ENCODE results near the gene RPTOR.

The RPTOR gene

DNA sequence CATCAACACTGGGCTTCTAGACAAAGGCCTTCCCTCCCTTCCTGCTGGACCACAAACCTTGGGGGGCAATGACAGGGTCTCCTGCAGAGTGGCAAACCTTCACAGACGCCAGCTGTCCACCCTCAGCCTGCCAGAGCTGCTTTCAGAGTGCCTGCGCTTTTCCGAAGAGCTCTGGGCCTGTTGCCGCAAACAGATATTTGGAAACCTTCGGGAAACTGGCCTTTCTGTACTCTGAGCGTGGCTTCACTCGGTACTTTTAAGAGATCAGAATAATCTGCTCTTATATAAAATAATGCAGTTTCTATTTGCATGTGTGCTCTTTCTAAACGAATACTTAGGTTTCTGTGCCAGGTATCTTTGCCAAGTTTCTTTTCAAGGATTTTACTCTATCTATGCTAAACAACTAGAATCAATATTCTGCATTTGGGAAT, 294.9 kb downstream of the RPTOR start:
- TF ChIP-seq, protein P1, sequence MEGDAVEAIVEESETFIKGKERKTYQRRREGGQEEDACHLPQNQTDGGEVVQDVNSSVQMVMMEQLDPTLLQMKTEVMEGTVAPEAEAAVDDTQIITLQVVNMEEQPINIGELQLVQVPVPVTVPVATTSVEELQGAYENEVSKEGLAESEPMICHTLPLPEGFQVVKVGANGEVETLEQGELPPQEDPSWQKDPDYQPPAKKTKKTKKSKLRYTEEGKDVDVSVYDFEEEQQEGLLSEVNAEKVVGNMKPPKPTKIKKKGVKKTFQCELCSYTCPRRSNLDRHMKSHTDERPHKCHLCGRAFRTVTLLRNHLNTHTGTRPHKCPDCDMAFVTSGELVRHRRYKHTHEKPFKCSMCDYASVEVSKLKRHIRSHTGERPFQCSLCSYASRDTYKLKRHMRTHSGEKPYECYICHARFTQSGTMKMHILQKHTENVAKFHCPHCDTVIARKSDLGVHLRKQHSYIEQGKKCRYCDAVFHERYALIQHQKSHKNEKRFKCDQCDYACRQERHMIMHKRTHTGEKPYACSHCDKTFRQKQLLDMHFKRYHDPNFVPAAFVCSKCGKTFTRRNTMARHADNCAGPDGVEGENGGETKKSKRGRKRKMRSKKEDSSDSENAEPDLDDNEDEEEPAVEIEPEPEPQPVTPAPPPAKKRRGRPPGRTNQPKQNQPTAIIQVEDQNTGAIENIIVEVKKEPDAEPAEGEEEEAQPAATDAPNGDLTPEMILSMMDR (IDR thresholded peaks at IDR 0.05; ENCODE audit: low read depth, low read length), result no peak
- H3K4me3 ChIP-seq (ENCODE audit: low read depth, low read length), result no peak overlapping the region

- no peak overlapping the region for H3K4me3 ChIP-seq (ENCODE audit: low read depth, low read length)
- TF ChIP-seq, protein P1 (IDR thresholded peaks at IDR 0.05; ENCODE audit: low read depth, low read length), result no peak
Measured at GRCh38 chr17:80839970-80840369, 295.3 kb downstream of the RPTOR start.

DNA sequence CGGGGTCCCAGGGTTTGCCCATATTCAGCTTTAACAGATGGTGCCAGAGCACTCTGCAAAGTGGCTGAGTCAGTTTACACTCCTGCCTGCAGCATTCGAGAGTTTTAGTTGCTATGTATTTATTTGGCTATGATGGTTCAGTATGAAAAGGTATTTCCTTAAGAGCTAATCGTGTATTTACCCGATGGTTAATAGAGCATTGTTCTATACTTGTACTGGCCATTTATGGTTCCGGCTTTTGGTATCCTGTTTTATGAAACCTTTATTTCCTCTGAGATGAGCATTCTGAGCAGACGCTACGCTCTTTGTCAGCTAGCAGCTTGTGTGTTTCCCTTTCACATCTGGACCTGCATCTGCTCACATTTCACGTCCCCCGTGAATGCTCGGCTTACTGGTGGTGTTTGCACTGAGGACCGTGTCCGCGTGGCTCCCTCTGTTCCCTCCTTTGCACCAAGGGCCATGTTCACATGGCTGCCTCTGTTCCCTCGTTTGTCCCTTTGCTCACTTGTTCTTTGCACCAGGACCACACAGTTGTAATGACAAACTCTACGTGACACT, 297.9 kb downstream of the RPTOR start:
- TF ChIP-seq, protein P1 (IDR thresholded peaks at IDR 0.05; ENCODE audit: low read depth, low read length), result no peak
- no peak overlapping the region for H3K4me3 ChIP-seq (ENCODE audit: low read depth, low read length)

DNA sequence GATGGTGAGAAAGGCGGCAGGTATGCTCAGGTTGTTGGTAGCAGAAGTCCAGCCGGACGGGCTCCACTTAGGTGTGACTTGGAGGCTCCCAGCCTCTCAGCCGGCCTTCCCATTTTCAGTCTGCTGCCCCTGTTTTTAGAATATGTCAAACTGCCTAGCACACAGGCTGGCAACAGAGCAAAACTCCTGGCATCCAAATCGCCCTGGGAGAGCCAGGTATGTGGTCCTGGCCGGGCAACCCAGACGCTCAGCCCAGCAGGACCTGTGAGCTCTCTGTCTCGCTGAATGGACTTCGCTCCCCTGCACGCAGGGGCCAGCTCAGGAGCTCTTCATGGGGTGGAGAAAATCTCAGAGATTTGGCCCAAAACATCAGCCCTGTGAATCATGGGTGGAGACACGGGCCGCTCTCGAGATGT, 299.1 kb downstream of the RPTOR start:
- TF ChIP-seq, protein P1 (IDR thresholded peaks at IDR 0.05; ENCODE audit: low read depth, low read length), result no peak

GRCh38 chr17:80844418-80844990, 299.9 kb downstream of the RPTOR start:
- TF ChIP-seq, protein P1 (IDR thresholded peaks at IDR 0.05; ENCODE audit: low read depth, low read length), result no peak
- H3K4me3 ChIP-seq (ENCODE audit: low read depth, low read length), result no peak overlapping the region

More for the DNA sequence above, 299.1 kb downstream of the RPTOR start:
- H3K4me3 ChIP-seq (ENCODE audit: low read depth, low read length), result no peak overlapping the region

DNA sequence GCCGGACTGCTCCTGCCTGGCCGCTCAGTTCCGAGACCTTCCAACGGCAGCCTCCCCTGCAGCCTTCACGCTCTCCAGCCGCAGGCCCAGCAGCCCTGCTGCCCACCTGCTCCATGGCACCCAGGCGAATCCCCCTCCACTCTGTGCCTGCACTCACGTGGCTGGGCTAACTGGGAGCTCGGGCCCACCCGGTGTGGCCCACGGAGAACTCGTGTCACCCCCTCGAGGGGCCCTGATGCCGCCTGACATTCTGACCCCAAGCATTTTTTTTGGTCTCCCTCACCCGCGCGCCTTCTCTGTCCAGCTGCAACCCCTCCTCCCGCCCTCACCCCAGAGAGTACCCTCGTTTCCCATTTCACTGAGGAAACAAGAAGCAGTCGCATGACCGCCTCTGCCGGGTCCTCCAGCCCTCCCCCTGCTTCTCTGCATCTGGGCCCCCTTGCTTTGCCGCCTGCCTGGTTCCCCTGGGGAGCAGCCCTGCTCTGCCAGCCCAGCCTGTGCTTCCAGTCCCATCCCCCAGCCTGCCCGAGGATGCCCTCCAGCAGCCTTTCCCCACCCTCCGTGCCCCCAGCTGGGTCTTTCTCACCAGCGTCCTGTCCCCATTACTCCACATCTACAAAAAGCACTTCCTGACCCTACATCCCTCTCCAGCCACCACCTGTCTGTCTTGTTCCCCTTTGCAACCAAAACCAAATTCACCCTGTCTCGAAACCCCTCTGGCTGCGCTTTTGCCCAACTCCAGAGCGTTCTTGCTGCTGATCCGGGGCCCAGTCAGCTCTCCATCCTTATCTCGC, 300.6 kb downstream of the RPTOR start:
- TF ChIP-seq, protein P1 (IDR thresholded peaks at IDR 0.05; ENCODE audit: low read depth, low read length), result no peak
- H3K4me3 ChIP-seq (ENCODE audit: low read depth, low read length), result no peak overlapping the region
